ENCODE data around the gene EFNB2. TPM values are rescaled to one million over a fixed set of nuclear protein-coding genes. Genes with fewer than 3 reads are reported as not detected.

The EFNB2 gene
- total and polyA plus RNA-seq, 12 donors, result 5.2 to 21.4 (median 12.6) TPM

GRCh38 chr13:106472621-106473020 lies 62.8 kb downstream of the EFNB2 start:
- DNase-seq, result no peak
- Histone ChIP-seq H3K4me3 (no peak overlapping the region), H3K27me3 (no peaks in the 10 kb centered on the region), H3K27ac (no peak overlapping the region), H3K36me3 (replicated peaks in 1 of 2) (no peaks in the 10 kb centered on the region), H3K9me3 (replicated peaks in 1 of 3) (no peaks in the 10 kb centered on the region), H3K4me1 (replicated peaks in 1 of 2) (peaks cover 0 to 2% of the 10 kb centered on the region in 2 donors)
- no peak for TF ChIP-seq POLR2A (IDR thresholded peaks at IDR 0.05)
- no peak for TF ChIP-seq CTCF (IDR thresholded peaks at IDR 0.05)
- WGBS, 4 donors, result 80 to 90% (median 86%) methylated on average over 4 of the region's 4 CpGs
- intact Hi-C loops (cut with DNase I), result no loop called here

GRCh38 chr13:106471957-106472543 lies 63.4 kb downstream of the EFNB2 start:
- WGBS, 4 donors, result 25 to 28% (median 27%) methylated on average over 12 to 16 of the region's 16 CpGs
- H3K36me3 ChIP-seq (replicated peaks in 1 of 2), result no peaks in the 10 kb centered on the region
- peaks cover 0 to 2% of the 10 kb centered on the region in 2 donors for H3K4me1 ChIP-seq (replicated peaks in 1 of 2)
- intact Hi-C loops (cut with DNase I), result no loop called here
- no peak overlapping the region for H3K27ac ChIP-seq
- no peaks in the 10 kb centered on the region for H3K9me3 ChIP-seq (replicated peaks in 1 of 3)
- no peaks in the 10 kb centered on the region for H3K27me3 ChIP-seq
- H3K4me3 ChIP-seq, result no peak overlapping the region
- DNase-seq, result peak in 6 of 7 donors; percentile 27 to 73 (median 60)
- TF ChIP-seq POLR2A (IDR thresholded peaks at IDR 0.05), result no peak
- TF ChIP-seq CTCF (IDR thresholded peaks at IDR 0.05), result no peak

GRCh38 chr13:106470576-106470975 lies 64.9 kb downstream of the EFNB2 start:
- WGBS, 4 donors, result 72 to 78% (median 75%) methylated on average over 7 of the region's 7 CpGs
- intact Hi-C loops (cut with DNase I), result no loop called here
- TF ChIP-seq CTCF (IDR thresholded peaks at IDR 0.05) (no peak), POLR2A (IDR thresholded peaks at IDR 0.05) (no peak)
- Histone ChIP-seq H3K4me3 (no peak overlapping the region), H3K27ac (no peak overlapping the region), H3K36me3 (replicated peaks in 1 of 2) (no peaks in the 10 kb centered on the region), H3K4me1 (replicated peaks in 1 of 2) (peaks cover 0 to 2% of the 10 kb centered on the region in 2 donors), H3K9me3 (replicated peaks in 1 of 3) (no peaks in the 10 kb centered on the region), H3K27me3 (no peaks in the 10 kb centered on the region)
- no peak for DNase-seq

- Histone ChIP-seq H3K36me3 (replicated peaks in 1 of 2) (no peaks in the 10 kb centered on the region), H3K4me3 (no peak overlapping the region), H3K4me1 (replicated peaks in 1 of 2) (peaks cover 0 to 2% of the 10 kb centered on the region in 2 donors), H3K27me3 (no peaks in the 10 kb centered on the region), H3K9me3 (replicated peaks in 1 of 3) (no peaks in the 10 kb centered on the region), H3K27ac (no peak overlapping the region)
- no peak for DNase-seq
- intact Hi-C loops (cut with DNase I), result no loop called here
- WGBS, 4 donors, result 82 to 88% (median 84%) methylated on average over 20 of the region's 20 CpGs
- TF ChIP-seq CTCF (IDR thresholded peaks at IDR 0.05), result no peak
- no peak for TF ChIP-seq POLR2A (IDR thresholded peaks at IDR 0.05)
Measured at GRCh38 chr13:106468744-106469590, 66.5 kb downstream of the EFNB2 start.

Measured in adrenal gland (tissue), 12 donors.